WTC11 (cell line): ENCODE data around the gene PPP6R1. TPM values are rescaled to one million over a fixed set of nuclear protein-coding genes. Genes with fewer than 3 reads are reported as not detected.

Source experiments
- ATAC-seq: fragments of 200-7000 bp; cut with Tn5 transposase; 2 replicates; pipeline ENCODE4 v1.10.0; 2021; ENCODE audit warnings: mild to moderate bottlenecking, moderate library complexity
- CTCF ChIA-PET: fragments of 300-600 bp; sonication (Branson Sonifier 250); formaldehyde crosslinking; loops from one replicate; lab custom pipeline; 2021; ENCODE audit warnings: antibody characterized with exemption; lab: Charles Lee
- POLR2A ChIA-PET: fragments of 350-600 bp; sonication (Branson Sonifier 250); formaldehyde crosslinking; loops from one replicate; lab custom pipeline; 2021; ENCODE audit warnings: antibody characterized with exemption; lab: Charles Lee
- DNase-seq: peaks from one replicate; pipeline ENCODE4 v3.0.0; 2021; ENCODE audit warnings: low spot score
- H3K27ac Mint-ChIP-seq: 2 replicates; pipeline ENCODE4 v1.8.0; 2021; ENCODE audit warnings: mixed read lengths
- H3K27me3 Mint-ChIP-seq: 2 replicates; pipeline ENCODE4 v1.8.0; 2021; ENCODE audit warnings: low read depth, mild to moderate bottlenecking, moderate library complexity, mixed read lengths
- H3K36me3 Mint-ChIP-seq: 2 replicates; pipeline ENCODE4 v1.8.0; 2021; ENCODE audit warnings: mixed read lengths
- H3K4me1 Mint-ChIP-seq: 2 replicates; pipeline ENCODE4 v1.8.0; 2022; ENCODE audit warnings: mixed read lengths
- H3K4me3 Mint-ChIP-seq: 2 replicates; pipeline ENCODE4 v1.8.0; 2021; ENCODE audit warnings: mild to moderate bottlenecking, moderate library complexity, mixed read lengths
- H3K9me3 Mint-ChIP-seq: 2 replicates; pipeline ENCODE4 v1.8.0; 2021; ENCODE audit warnings: mixed read lengths
- CREM ChIP-seq: sonication (generic); formaldehyde crosslinking; IDR thresholded peaks from 2 replicates; pipeline ENCODE4 v1.8.1; 2022; ENCODE audit warnings: mild to moderate bottlenecking, missing genetic modification reagents, moderate library complexity
- ELF4 ChIP-seq: sonication (generic); formaldehyde crosslinking; IDR thresholded peaks from 2 replicates; pipeline ENCODE4 v1.8.1; 2022; ENCODE audit warnings: low read depth, mild to moderate bottlenecking, moderate library complexity, missing genetic modification reagents
- ETV6 ChIP-seq: sonication (generic); formaldehyde crosslinking; IDR thresholded peaks from 2 replicates; pipeline ENCODE4 v1.8.1; 2022; ENCODE audit warnings: mild to moderate bottlenecking, missing genetic modification reagents
- HMGA2 ChIP-seq: fragments of 250-450 bp; sonication (Bioruptor Pico); IDR thresholded peaks from 2 replicates; pipeline ENCODE4 v1.4.0; 2021; ENCODE audit warnings: mild to moderate bottlenecking, moderate library complexity
- MXD4 ChIP-seq: fragments of 250-450 bp; sonication (Bioruptor Pico); IDR thresholded peaks from 2 replicates; pipeline ENCODE4 v1.8.0; 2021; ENCODE audit warnings: mild to moderate bottlenecking, moderate library complexity, borderline replicate concordance
- MYBL2 ChIP-seq: sonication (generic); formaldehyde crosslinking; IDR thresholded peaks from 2 replicates; pipeline ENCODE4 v1.8.1; 2023; ENCODE audit warnings: mild to moderate bottlenecking, moderate library complexity, missing genetic modification reagents
- PRDM15 ChIP-seq: sonication (generic); formaldehyde crosslinking; IDR thresholded peaks from 2 replicates; pipeline ENCODE4 v1.8.0; 2022; ENCODE audit warnings: missing genetic modification reagents
- RELA ChIP-seq: sonication (generic); formaldehyde crosslinking; IDR thresholded peaks from 2 replicates; pipeline ENCODE4 v1.8.1; 2022; ENCODE audit warnings: missing genetic modification reagents, mild to moderate bottlenecking, borderline replicate concordance
- SMAD3 ChIP-seq: sonication (generic); formaldehyde crosslinking; IDR thresholded peaks from 2 replicates; pipeline ENCODE4 v1.8.0; 2022; ENCODE audit warnings: missing genetic modification reagents, mild to moderate bottlenecking, borderline replicate concordance
- SMAD4 ChIP-seq: sonication (generic); formaldehyde crosslinking; IDR thresholded peaks from 2 replicates; pipeline ENCODE4 v1.8.0; 2022; ENCODE audit warnings: mild to moderate bottlenecking, missing genetic modification reagents
- SP1 ChIP-seq: sonication (generic); formaldehyde crosslinking; conservative IDR thresholded peaks from 2 replicates; pipeline ENCODE4 v1.8.1; 2022; ENCODE audit warnings: missing genetic modification reagents
- STAT6 ChIP-seq: sonication (generic); formaldehyde crosslinking; conservative IDR thresholded peaks from 2 replicates; pipeline ENCODE4 v1.8.1; 2023; ENCODE audit warnings: mild to moderate bottlenecking, low read depth, missing genetic modification reagents, moderate library complexity
- TEAD1 ChIP-seq: sonication (generic); formaldehyde crosslinking; IDR thresholded peaks from 2 replicates; pipeline ENCODE4 v1.8.0; 2022; ENCODE audit warnings: mild to moderate bottlenecking, missing genetic modification reagents
- ZNF425 ChIP-seq: fragments of 250-450 bp; sonication (Bioruptor Pico); conservative IDR thresholded peaks from 2 replicates; pipeline ENCODE4 v1.9.0; 2021; ENCODE audit warnings: mild to moderate bottlenecking
- total RNA-seq: library from RNA; stranded (reverse); gene quantifications from 3 replicates; pipeline ENCODE4 v1.2.3, GENCODE V29; 2021
- TF ChIP-seq, protein P1 (sequence below): sonication (generic); formaldehyde crosslinking; IDR thresholded peaks from 2 replicates; pipeline ENCODE4 v1.8.1; 2022; ENCODE audit warnings: mild to moderate bottlenecking, moderate library complexity, missing genetic modification reagents
- TF ChIP-seq, protein P2 (sequence below): fragments of 250-450 bp; sonication (Bioruptor Pico); IDR thresholded peaks from 2 replicates; pipeline ENCODE4 v1.9.0; 2021; ENCODE audit warnings: mild to moderate bottlenecking, borderline replicate concordance
- TF ChIP-seq, protein P3 (sequence below): sonication (generic); formaldehyde crosslinking; IDR thresholded peaks from 2 replicates; pipeline ENCODE4 v1.8.1; 2022; ENCODE audit warnings: missing genetic modification reagents, borderline replicate concordance
- TF ChIP-seq, protein P4 (sequence below): fragments of 250-450 bp; sonication (Bioruptor Pico); IDR thresholded peaks from 2 replicates; pipeline ENCODE4 v1.9.0; 2021; ENCODE audit warnings: moderate library complexity, mild to moderate bottlenecking, inconsistent platforms, borderline replicate concordance

PPP6R1 gene
- total RNA-seq, 1 experiment from 2014 or later: 91.8 TPM

GRCh38 chr19:55265723-55266386 is 7.0 kb upstream of the PPP6R1 start (continued):
- TF ChIP-seq PRDM15: no peak
- TF ChIP-seq CREM (CRISPR knock-in tag): no peak
- TF ChIP-seq TEAD1 (CRISPR knock-in tag): no peak
- TF ChIP-seq STAT6 (CRISPR knock-in tag): no peak
- TF ChIP-seq, protein P1, sequence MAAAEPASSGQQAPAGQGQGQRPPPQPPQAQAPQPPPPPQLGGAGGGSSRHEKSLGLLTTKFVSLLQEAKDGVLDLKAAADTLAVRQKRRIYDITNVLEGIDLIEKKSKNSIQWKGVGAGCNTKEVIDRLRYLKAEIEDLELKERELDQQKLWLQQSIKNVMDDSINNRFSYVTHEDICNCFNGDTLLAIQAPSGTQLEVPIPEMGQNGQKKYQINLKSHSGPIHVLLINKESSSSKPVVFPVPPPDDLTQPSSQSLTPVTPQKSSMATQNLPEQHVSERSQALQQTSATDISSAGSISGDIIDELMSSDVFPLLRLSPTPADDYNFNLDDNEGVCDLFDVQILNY (CRISPR knock-in tag): no peak

DNA sequence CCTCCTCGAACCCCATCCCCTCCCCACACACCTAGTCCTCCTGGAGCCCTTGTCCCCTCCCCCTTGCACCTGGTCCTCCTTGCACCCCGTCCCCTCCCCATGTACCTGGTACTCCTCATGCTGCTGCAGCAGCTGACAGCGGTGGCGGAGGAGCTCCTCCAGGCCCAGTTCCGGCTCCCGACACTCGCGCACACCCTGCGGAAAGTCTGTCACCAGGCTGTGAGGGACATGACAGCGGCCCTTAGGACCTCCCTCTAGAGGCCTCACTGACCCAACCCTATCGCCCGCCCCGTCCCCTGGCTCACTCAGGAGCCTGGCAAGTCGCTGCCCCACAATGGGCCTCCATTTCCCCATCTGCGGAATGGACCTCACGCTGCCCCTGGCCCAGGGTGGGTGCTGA is 6.4 kb upstream of the PPP6R1 start:
- POLR2A ChIA-PET: interaction anchor here (0.6 kb wide), 1 partner anchor 56 kb away, joined by 3 read pairs; no protein-coding TSS in a partner anchor
- H3K9me3 Mint-ChIP-seq: peaks cover 16% of the 10 kb centered on the region
- no peaks in the 10 kb centered on the region for H3K27me3 Mint-ChIP-seq
- peaks cover 13% of the 10 kb centered on the region for H3K36me3 Mint-ChIP-seq
- no peak overlapping the region for H3K27ac Mint-ChIP-seq
- peaks cover 7% of the 10 kb centered on the region; the same call in 1 of the 2 replicates for H3K4me1 Mint-ChIP-seq
- no peak for ATAC-seq
- no peak for DNase-seq
- CTCF ChIA-PET: no interaction called here
- H3K4me3 Mint-ChIP-seq: no peak overlapping the region
- TF ChIP-seq ZNF425: no peak
- TF ChIP-seq MYBL2 (CRISPR knock-in tag): no peak
- TF ChIP-seq MXD4 (CRISPR knock-in tag): no peak
- no peak for TF ChIP-seq ETV6 (CRISPR knock-in tag)
- TF ChIP-seq SP1: no peak
- TF ChIP-seq, protein P2, sequence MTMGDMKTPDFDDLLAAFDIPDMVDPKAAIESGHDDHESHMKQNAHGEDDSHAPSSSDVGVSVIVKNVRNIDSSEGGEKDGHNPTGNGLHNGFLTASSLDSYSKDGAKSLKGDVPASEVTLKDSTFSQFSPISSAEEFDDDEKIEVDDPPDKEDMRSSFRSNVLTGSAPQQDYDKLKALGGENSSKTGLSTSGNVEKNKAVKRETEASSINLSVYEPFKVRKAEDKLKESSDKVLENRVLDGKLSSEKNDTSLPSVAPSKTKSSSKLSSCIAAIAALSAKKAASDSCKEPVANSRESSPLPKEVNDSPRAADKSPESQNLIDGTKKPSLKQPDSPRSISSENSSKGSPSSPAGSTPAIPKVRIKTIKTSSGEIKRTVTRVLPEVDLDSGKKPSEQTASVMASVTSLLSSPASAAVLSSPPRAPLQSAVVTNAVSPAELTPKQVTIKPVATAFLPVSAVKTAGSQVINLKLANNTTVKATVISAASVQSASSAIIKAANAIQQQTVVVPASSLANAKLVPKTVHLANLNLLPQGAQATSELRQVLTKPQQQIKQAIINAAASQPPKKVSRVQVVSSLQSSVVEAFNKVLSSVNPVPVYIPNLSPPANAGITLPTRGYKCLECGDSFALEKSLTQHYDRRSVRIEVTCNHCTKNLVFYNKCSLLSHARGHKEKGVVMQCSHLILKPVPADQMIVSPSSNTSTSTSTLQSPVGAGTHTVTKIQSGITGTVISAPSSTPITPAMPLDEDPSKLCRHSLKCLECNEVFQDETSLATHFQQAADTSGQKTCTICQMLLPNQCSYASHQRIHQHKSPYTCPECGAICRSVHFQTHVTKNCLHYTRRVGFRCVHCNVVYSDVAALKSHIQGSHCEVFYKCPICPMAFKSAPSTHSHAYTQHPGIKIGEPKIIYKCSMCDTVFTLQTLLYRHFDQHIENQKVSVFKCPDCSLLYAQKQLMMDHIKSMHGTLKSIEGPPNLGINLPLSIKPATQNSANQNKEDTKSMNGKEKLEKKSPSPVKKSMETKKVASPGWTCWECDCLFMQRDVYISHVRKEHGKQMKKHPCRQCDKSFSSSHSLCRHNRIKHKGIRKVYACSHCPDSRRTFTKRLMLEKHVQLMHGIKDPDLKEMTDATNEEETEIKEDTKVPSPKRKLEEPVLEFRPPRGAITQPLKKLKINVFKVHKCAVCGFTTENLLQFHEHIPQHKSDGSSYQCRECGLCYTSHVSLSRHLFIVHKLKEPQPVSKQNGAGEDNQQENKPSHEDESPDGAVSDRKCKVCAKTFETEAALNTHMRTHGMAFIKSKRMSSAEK (CRISPR knock-in tag): no peak
- no peak for TF ChIP-seq SMAD3 (CRISPR knock-in tag)
- TF ChIP-seq, protein P3, sequence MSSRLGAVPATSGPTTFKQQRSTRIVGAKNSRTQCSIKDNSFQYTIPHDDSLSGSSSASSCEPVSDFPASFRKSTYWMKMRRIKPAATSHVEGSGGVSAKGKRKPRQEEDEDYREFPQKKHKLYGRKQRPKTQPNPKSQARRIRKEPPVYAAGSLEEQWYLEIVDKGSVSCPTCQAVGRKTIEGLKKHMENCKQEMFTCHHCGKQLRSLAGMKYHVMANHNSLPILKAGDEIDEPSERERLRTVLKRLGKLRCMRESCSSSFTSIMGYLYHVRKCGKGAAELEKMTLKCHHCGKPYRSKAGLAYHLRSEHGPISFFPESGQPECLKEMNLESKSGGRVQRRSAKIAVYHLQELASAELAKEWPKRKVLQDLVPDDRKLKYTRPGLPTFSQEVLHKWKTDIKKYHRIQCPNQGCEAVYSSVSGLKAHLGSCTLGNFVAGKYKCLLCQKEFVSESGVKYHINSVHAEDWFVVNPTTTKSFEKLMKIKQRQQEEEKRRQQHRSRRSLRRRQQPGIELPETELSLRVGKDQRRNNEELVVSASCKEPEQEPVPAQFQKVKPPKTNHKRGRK (CRISPR knock-in tag): no peak
- TF ChIP-seq, protein P4, sequence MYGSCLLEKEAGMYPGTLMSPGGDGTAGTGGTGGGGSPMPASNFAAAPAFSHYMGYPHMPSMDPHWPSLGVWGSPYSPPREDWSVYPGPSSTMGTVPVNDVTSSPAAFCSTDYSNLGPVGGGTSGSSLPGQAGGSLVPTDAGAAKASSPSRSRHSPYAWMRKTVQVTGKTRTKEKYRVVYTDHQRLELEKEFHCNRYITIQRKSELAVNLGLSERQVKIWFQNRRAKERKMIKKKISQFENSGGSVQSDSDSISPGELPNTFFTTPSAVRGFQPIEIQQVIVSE (CRISPR knock-in tag): no peak
- no peak for TF ChIP-seq HMGA2 (CRISPR knock-in tag)
- TF ChIP-seq, protein P1 (CRISPR knock-in tag): no peak
- no peak for TF ChIP-seq ELF4 (CRISPR knock-in tag)
- no peak for TF ChIP-seq RELA (CRISPR knock-in tag)
- no peak for TF ChIP-seq SMAD4 (CRISPR knock-in tag)
